ENCODE results near the gene CEP19. TPM values are rescaled to one million over a fixed set of nuclear protein-coding genes. Genes with fewer than 3 reads are reported as not detected.
A peak's percentile ranks its signal among the peaks of the same experiment; 100 is the strongest.

Gene CEP19
- polyA plus RNA-seq, 1 donor from 2014 or later, result 43.1 TPM

DNA sequence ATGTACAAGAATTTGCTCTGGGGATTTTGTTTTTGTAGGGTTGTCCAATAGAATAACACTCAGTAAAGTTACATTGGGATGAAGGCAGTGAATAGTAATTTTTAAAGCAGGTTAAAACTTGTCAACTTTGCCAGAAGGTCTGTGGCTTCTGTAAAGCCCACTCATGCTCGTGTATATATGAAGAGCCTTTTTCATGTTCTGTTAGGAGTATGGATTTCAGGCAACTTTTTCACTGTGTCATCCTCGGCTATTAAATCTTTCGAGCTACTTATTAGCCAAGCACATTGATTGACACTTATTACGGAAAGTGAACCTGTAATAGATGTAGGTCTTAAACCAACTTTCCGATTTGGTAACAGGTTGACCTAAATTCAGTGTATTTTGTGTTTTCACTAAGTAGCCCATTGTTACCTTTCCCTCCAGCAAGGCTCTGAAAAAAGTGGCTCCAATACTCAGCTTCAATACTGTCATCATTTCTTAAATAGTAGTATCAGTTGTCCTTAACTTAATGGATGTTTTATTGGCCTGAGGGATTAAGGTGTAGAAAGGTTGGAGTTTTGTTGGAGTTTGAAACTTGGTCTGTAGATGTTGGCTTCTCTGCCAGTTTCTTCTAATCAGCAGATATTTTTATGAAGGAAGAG is 29.3 kb upstream of the CEP19 start:
- Histone ChIP-seq H3K9me3 (ENCODE audit: low read length) (no peaks in the 10 kb centered on the region), H3K79me2 (replicated peaks; ENCODE audit: insufficient read depth, low read length) (peaks cover 56% of the 10 kb centered on the region), H3K27me3 (ENCODE audit: insufficient read depth, low read depth, low read length) (no peaks in the 10 kb centered on the region), H3K9ac (ENCODE audit: low read length) (peak overlapping the region; percentile 90), H4K20me1 (ENCODE audit: insufficient read depth) (no peaks in the 10 kb centered on the region), H3K4me3 (ENCODE audit: low read length) (peak overlapping the region; percentile 74), H2AFZ (ENCODE audit: low read depth, low read length) (no peak overlapping the region), H3K36me3 (ENCODE audit: insufficient read depth, low read length) (peaks cover 6% of the 10 kb centered on the region), H3K4me2 (ENCODE audit: low read length) (peak overlapping the region; percentile 73), H3K9me2 (ENCODE audit: insufficient read depth, low read length) (no peaks in the 10 kb centered on the region), H3K27ac (ENCODE audit: low read length) (peak overlapping the region; percentile 84), H3F3A (ENCODE audit: insufficient read depth, low read length, poor library complexity, severe bottlenecking) (peaks cover 3% of the 10 kb centered on the region)
- TF ChIP-seq POLR2AphosphoS5 (IDR thresholded peaks at IDR 0.05) (no peak), EP300 (conservative IDR thresholded peaks at IDR 0.05; ENCODE audit: poor library complexity, severe bottlenecking) (no peak), EZH2 (IDR thresholded peaks at IDR 0.05; ENCODE audit: borderline replicate concordance, insufficient read depth, low read length, poor library complexity, severe bottlenecking) (no peak), MXI1 (conservative IDR thresholded peaks at IDR 0.05; ENCODE audit: poor library complexity, severe bottlenecking) (no peak), TAF1 (IDR thresholded peaks at IDR 0.05; ENCODE audit: low read depth) (no peak), RAD21 (conservative IDR thresholded peaks at IDR 0.05) (no peak), SMC3 (conservative IDR thresholded peaks at IDR 0.05; ENCODE audit: poor library complexity) (no peak)
- TF ChIP-seq, protein P1, sequence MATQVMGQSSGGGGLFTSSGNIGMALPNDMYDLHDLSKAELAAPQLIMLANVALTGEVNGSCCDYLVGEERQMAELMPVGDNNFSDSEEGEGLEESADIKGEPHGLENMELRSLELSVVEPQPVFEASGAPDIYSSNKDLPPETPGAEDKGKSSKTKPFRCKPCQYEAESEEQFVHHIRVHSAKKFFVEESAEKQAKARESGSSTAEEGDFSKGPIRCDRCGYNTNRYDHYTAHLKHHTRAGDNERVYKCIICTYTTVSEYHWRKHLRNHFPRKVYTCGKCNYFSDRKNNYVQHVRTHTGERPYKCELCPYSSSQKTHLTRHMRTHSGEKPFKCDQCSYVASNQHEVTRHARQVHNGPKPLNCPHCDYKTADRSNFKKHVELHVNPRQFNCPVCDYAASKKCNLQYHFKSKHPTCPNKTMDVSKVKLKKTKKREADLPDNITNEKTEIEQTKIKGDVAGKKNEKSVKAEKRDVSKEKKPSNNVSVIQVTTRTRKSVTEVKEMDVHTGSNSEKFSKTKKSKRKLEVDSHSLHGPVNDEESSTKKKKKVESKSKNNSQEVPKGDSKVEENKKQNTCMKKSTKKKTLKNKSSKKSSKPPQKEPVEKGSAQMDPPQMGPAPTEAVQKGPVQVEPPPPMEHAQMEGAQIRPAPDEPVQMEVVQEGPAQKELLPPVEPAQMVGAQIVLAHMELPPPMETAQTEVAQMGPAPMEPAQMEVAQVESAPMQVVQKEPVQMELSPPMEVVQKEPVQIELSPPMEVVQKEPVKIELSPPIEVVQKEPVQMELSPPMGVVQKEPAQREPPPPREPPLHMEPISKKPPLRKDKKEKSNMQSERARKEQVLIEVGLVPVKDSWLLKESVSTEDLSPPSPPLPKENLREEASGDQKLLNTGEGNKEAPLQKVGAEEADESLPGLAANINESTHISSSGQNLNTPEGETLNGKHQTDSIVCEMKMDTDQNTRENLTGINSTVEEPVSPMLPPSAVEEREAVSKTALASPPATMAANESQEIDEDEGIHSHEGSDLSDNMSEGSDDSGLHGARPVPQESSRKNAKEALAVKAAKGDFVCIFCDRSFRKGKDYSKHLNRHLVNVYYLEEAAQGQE (IDR thresholded peaks at IDR 0.05; ENCODE audit: borderline replicate concordance), result no peak
- TF ChIP-seq, protein P2, sequence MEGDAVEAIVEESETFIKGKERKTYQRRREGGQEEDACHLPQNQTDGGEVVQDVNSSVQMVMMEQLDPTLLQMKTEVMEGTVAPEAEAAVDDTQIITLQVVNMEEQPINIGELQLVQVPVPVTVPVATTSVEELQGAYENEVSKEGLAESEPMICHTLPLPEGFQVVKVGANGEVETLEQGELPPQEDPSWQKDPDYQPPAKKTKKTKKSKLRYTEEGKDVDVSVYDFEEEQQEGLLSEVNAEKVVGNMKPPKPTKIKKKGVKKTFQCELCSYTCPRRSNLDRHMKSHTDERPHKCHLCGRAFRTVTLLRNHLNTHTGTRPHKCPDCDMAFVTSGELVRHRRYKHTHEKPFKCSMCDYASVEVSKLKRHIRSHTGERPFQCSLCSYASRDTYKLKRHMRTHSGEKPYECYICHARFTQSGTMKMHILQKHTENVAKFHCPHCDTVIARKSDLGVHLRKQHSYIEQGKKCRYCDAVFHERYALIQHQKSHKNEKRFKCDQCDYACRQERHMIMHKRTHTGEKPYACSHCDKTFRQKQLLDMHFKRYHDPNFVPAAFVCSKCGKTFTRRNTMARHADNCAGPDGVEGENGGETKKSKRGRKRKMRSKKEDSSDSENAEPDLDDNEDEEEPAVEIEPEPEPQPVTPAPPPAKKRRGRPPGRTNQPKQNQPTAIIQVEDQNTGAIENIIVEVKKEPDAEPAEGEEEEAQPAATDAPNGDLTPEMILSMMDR (IDR thresholded peaks at IDR 0.05; ENCODE audit: poor library complexity, severe bottlenecking), result no peak

DNA sequence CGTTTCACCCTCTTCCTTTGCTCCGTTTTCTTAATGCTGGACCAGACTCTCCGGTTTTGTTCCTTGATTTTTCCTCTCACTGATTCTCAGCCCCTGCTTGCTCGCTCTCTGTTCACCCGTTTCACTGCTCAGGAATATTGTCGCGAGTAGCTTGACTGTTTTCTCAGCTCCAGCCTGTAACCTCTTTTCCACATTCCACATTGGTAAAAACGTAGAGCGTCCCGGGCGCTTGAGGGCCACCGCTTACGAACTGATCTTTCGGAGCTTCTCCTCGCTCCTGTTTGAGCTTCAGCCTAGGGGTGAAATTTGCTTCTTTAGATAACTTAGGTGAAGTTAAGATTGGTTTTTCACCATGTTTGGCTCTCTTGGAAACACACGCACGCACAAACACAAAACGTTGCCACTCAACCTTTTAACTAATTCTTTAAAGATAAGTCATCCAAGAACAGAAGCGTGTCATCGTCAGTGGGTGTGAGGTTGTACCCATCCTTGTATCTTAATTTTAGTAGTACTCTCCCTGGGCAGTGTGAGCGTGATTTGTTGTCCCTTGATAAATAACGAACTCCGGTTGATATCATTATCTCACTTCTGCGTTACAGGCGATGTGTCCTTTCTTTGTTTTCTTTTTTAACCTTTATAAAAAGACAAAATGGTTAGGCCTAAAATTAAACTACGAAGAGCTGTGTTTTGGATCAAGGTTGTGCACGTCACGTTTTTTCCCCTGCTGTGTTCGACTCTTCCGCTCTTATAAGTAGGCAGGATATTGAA is 28.6 kb upstream of the CEP19 start:
- Histone ChIP-seq H3F3A (ENCODE audit: insufficient read depth, low read length, poor library complexity, severe bottlenecking) (peaks cover 3% of the 10 kb centered on the region), H3K4me3 (ENCODE audit: low read length) (peak overlapping the region; percentile 74), H3K79me2 (replicated peaks; ENCODE audit: insufficient read depth, low read length) (peaks cover 49% of the 10 kb centered on the region), H3K9me2 (ENCODE audit: insufficient read depth, low read length) (no peaks in the 10 kb centered on the region), H3K4me2 (ENCODE audit: low read length) (peak overlapping the region; percentile 73), H3K9me3 (ENCODE audit: low read length) (no peaks in the 10 kb centered on the region), H4K20me1 (ENCODE audit: insufficient read depth) (no peaks in the 10 kb centered on the region), H3K9ac (ENCODE audit: low read length) (peak overlapping the region; percentile 90), H3K27me3 (ENCODE audit: insufficient read depth, low read depth, low read length) (no peaks in the 10 kb centered on the region), H3K27ac (ENCODE audit: low read length) (peak overlapping the region; percentile 84), H2AFZ (ENCODE audit: low read depth, low read length) (peak overlapping the region; percentile 34), H3K36me3 (ENCODE audit: insufficient read depth, low read length) (no peaks in the 10 kb centered on the region)
- TF ChIP-seq RAD21 (conservative IDR thresholded peaks at IDR 0.05) (peak; percentile 42), MXI1 (conservative IDR thresholded peaks at IDR 0.05; ENCODE audit: poor library complexity, severe bottlenecking) (no peak), SMC3 (conservative IDR thresholded peaks at IDR 0.05; ENCODE audit: poor library complexity) (peak; percentile 7)

Measured in neural cell (in vitro differentiated cells).